ENCODE measurements around the gene ZNF106.
A peak's percentile ranks its signal among the peaks of the same experiment; 100 is the strongest.

The ZNF106 gene

GRCh38 chr15:42457445-42458442, 33.2 kb downstream of the ZNF106 start:
- DNase-seq (ENCODE audit: low read depth): peak; percentile 57
- no peak for TF ChIP-seq CTCF (IDR thresholded peaks at IDR 0.05; ENCODE audit: insufficient read depth, low read depth, low read length, missing control alignments)
- H3K4me3 ChIP-seq (ENCODE audit: low read depth, low read length): no peak overlapping the region

- no peak overlapping the region for H3K4me3 ChIP-seq (ENCODE audit: low read depth, low read length)
- TF ChIP-seq CTCF (IDR thresholded peaks at IDR 0.05; ENCODE audit: insufficient read depth, low read depth, low read length, missing control alignments): no peak
- no peak for DNase-seq (ENCODE audit: low read depth)
Measured at GRCh38 chr15:42456971-42457370, 34.0 kb downstream of the ZNF106 start.

GRCh38 chr15:42456531-42456930, 34.4 kb downstream of the ZNF106 start:
- H3K4me3 ChIP-seq (ENCODE audit: low read depth, low read length): no peak overlapping the region
- TF ChIP-seq CTCF (IDR thresholded peaks at IDR 0.05; ENCODE audit: insufficient read depth, low read depth, low read length, missing control alignments): no peak
- DNase-seq (ENCODE audit: low read depth): no peak

GRCh38 chr15:42453826-42454225, 37.1 kb downstream of the ZNF106 start:
- no peak overlapping the region for H3K4me3 ChIP-seq (ENCODE audit: low read depth, low read length)
- DNase-seq (ENCODE audit: low read depth): no peak
- no peak for TF ChIP-seq CTCF (IDR thresholded peaks at IDR 0.05; ENCODE audit: insufficient read depth, low read depth, low read length, missing control alignments)

GRCh38 chr15:42450425-42450790, 40.5 kb downstream of the ZNF106 start:
- no peak overlapping the region for H3K4me3 ChIP-seq (ENCODE audit: low read depth, low read length)
- no peak for DNase-seq (ENCODE audit: low read depth)
- TF ChIP-seq CTCF (IDR thresholded peaks at IDR 0.05; ENCODE audit: insufficient read depth, low read depth, low read length, missing control alignments): no peak

- DNase-seq (ENCODE audit: low read depth): no peak
- no peak for TF ChIP-seq CTCF (IDR thresholded peaks at IDR 0.05; ENCODE audit: insufficient read depth, low read depth, low read length, missing control alignments)
- H3K4me3 ChIP-seq (ENCODE audit: low read depth, low read length): no peak overlapping the region
Measured at GRCh38 chr15:42449770-42450424, 41.0 kb downstream of the ZNF106 start.

All from GM12865 (cell line).